COLO668 (cell line): ENCODE data around the gene WDR64.
"Not testable (repeated sequence)": the region's sequence is repeated elsewhere in the genome, so short reads cannot be mapped to it uniquely, and the experiment has no call there.

Experiments
- DNase-seq: peaks from one replicate; lab custom pipeline; 2025; ENCODE audit not compliant: unreplicated experiment; lab: John Stamatoyannopoulos, UW

The WDR64 gene

DNA sequence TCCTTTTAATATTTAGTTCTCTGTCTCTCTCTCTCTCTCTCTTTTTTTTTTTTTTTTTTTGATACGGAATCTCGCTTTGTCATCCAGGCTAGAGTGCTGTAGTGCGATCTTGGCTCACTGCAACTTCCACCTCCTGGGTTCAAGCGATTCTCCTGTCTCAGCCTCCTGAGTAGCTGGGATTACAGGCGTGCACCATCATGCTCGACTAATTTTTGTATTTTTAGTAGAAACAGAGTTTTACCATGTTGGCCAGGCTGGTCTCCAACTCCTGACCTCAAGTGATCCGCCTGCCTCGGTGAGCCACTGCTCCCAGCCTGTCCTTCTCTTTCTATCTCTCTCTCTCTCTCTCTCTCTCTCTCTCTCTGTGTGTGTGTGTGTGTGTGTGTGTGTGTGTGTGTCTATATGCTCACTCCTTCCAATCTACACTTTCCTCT, 83.4 kb downstream of the WDR64 start:
- DNase-seq: not testable (repeated sequence)

DNA sequence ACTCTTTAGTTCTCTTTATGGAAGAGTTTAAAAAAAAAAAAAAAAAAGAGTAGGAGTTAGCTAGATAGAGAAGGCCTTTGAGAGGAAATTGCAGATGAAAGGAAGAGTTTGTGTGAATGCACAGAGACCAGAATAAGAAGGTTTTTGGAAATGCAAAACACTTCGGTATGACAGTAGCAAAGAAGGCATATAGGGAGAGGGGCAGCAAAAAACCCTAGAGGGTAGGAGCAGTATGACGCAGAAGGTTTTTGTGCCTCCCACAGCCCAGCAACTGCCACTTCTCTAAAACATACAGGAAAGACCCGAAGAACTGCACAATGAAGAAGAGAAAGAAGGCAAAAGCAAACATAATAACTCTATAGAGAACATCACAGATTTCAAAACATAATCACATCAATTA, 84.3 kb downstream of the WDR64 start:
- no peak for DNase-seq

DNA sequence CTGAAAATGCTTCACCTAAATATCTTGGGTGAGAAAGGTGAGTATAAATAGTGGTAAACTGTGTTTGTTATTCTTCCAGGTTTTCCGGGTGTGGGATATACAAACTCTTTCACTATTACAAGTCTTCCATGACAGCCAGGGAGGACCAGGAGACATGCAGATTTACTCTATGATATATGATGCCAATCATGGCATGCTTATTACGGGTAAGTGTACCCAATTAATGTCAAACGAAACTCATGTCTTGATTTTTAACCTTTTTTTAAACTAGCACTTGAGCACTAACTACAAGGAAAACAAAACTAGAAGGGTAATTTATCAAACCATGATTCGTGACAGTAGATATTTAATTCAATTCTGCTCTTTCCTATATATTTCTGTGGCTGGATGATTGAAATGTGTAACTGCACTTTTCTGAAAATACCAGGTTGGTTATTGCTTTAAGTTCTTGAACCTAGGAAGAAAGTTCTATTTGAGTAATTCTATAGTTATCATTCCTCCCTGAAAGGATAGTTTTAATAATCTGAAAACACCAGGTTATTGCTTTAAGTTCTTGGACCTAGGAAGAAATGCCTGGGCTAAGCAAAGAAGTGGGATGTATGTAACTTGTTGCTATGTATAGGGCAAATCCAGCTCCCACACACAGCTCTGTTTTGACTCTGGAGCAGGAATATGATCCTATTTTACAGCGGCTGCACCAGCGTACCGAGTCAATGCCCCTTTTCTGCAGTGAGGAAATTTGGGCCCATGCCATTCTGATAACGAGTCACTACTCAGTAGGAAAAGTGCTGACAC, 86.4 kb downstream of the WDR64 start:
- DNase-seq: no peak

DNA sequence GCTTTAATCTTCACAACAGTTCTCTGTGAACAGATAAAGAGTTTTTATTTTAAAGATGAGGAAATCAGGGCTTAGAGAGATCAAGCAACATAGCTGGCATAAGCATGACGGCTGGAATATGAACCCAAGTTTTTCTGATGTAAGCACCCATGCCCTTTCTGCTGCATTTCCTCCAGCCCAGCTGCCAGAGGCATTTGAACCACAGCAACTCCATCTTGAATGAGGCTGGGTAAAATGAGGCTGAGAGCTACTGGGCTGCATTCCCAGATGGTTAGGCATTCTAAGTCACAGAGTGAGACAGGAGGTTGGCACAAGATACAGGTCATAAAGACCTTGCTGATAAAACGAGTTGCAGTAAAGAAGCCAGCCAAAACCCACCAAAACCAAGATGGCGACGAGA, 90.0 kb downstream of the WDR64 start:
- no peak for DNase-seq

DNA sequence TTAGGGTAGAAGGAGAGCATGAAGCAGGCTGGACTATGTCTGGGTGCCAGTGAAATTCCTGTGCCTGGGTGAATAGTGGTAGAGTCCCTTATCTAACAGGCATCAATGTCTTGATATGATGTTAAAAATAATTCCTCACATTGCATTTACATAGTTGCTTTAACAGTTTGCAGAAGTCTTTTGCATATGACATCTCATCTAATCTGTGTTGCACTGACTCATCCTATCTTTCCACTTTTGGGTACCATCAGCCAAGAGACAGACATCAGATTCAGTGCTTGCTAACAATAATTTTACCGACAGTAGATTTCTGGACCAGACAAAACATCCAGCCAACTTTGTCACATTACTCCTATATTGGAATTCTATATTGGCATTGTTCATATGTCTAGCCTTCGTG, 92.5 kb downstream of the WDR64 start:
- no peak for DNase-seq

DNA sequence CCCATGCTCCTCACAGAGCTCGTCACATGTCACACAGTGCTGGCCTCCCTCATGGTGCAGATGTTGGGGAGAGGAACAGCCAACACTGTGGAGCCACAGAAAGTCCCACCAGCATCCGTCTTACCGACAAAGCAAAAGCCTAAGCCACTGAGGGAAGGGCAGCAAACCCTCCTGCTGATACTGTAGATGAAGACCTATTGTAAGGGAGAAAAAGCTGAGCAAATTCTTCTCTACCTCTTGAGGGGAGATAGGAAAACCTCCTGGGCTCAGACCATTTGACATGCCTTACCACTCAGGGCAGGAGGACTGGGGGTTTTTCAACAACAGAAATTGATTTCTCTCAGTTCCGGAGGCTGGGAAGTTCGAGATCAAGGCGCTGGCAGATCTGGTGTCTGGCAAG, 95.9 kb downstream of the WDR64 start:
- no peak for DNase-seq

DNA sequence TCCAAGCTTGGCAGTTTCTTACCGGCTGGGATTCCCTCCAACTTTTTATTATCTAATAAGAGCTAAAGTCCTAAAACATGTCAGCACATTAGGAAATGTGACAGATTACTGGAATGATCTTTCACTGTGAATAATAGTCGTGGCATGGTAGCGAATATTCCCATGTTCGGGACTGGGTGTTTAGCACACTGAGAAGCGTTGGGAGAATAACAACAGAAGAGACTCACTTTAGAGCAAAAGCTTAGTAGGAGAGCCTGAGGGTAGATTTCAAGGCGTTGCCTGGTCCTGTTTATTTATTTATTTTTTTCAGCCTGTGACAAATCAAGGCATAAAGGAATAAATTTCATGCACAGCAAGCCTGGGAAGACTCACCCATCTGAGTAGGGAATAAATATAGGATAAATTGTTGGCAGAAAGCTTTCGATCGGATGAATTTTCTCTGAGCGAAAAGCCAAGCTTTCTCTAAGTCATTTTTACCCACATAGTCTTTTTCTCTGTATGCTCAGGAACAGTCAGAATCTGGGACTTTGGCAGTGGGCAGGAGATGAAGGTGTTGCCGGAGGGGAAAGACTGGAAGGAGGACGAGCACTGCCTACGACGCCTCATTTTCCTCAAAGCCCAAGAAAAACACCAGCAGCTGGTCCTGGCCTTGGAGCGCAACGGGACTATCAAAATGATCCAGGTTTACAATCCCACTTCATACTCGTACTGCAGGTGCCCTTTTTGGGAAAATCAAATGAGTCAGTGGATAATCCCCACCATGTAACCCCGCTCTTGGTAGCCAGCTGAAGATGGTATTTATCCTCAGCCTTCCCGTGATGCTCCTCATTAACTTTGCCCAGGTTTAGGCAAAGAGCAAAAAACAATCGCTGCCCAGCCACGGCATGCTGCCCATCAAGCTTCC, 97.2 kb downstream of the WDR64 start:
- DNase-seq: no peak

DNA sequence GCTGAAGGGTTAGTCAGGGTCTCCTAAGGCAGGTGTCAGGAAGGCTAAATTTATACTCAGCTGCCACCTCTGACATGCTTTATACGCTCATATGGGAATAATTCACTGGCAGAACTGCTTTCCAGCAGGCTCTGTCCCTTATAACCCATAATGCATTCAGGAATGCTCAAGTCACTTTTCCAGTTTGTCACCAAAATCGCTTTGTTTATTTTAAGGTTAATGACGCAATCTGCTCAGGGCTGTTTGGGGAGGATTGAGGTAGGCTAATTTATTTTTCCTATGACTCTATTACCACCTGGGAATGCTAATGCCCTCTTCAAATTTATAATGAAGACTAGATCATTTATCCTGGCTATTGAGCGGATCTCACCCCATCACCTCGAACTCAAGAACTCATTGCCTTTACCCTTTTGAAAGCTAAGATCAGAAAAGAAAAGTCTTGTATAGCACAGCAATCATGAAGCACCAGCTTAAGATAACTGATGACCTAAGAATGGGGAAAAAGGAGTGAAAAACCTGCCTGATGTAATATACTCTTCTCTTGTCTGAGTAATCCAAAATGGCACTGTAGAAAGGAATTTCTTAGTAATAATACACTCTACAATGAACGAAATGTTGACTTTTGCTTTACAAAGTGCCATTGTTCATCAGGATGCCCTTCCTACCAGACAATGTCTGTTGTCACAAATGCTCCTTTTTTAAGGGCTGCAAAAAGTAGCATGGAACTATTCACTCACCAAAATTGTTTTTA, 98.0 kb downstream of the WDR64 start:
- DNase-seq: no peak

DNA sequence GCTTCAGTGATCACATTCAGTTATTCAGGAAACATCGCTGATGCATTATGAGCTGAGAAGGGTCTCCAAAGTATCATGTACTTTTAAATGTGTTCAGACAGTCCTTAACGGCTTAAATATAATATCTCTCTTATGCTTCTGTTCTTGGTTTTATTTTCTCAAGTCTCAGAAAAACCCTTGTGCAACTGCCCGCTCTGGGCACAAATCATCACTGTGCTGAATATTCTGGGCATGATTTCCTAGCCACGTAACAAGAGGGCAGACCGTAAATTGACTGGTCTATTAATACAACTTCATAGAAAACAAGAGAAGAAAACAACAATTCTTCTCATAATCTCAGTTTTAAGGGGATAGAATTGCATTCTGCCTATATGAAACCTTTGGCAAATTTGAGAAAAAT, 99.4 kb downstream of the WDR64 start:
- DNase-seq: no peak

DNA sequence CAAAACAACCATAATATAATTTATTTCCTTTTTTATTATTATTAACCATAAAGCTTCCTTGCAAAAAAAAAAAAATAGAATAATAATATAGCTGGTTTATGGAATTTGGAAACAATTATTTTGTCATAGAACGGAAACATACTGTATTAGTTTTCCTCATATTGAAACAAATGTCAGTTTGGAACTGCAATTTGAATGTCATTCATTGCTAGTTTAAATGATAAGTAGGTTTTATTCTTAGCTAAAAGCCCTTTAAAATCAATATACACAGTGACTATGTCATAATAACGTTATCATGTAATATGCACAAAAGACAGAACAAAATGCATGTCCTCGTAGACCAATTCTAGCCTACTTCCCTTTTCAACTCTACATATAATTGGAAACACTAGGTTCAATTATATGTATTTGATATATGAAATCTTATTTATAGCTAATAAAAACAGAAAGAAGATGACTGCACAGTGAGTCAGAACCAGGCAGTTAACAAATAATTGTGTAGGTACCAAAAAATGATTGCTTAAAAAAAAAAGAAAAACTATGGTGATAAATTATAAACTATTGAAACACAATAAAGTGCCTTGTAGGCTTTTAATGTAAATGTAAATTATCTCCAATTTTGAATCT, 110.7 kb downstream of the WDR64 start:
- no peak for DNase-seq

DNA sequence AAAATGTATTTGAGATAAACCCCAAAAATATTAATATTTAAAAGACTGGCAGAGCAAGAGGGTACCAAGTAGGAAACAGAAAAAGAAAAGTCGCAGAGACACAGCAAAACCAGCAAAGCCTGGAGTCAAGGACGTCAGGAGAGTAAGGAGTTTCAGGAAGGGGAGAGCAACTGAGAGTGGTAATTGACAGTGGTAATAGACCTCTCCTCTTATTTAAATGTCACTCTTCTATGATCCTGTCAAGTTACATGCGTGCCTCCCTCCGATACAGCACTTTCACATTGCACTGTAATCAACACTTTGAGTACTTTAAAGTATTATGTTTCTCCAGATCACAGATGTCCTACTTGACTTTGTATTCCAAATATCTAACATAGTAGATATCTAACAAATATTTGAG, 113.3 kb downstream of the WDR64 start:
- DNase-seq: no peak

DNA sequence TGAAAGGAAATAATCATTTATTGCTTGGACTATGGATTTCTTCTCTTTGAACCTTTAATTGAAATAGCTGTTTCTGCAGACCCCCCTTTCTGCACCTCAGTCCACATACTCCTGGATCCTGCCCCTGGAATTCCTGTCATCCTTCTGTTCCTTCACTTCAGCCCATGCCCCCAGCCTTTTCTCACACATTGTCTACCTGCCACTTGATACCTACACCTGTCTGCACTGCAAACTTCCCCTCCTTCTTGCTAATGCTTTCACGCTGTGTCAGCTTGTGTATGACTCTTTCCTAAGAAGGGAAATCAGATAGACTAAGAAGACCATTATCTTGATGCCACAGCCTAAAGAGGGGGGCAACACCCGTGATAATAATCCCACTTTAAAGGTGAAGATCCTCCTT, 115.7 kb downstream of the WDR64 start:
- no peak for DNase-seq

DNA sequence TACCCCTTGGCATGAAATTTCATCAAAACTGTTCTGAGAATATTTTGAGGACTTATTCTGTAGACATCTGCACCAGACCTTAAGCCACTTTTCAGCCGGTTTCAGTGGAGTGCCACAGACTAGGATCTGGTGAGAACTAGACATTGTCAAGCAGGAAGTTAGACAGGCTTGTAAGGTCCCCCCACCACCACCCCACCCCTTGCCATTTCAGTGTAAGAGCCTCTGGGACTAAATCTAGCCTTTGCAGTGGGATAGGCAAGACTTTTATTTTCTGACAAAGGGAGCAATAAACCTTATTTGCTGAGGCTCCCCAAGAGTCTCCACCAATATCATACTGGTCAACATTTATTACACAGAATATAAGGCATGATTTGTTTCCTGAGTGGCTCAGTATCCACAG, 118.0 kb downstream of the WDR64 start:
- no peak for DNase-seq

DNA sequence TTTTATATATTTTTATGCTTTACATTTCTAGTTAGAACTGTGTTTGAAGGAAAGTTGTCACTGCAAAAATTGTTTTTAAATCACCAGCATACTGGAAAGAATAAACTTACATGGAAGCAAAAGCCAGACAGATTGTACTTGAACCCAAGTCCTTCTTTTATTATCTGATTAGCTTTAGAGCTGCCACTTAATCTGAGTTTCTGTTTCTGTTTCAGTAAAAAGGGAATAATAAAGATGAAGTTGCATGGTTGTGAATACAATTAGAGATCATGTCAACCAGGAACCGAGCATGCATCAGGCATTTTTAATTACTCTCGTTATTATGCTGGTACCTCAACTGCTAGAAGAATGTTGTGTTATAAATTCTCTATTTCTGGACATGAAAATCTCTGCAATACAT, 119.0 kb downstream of the WDR64 start:
- DNase-seq: no peak

DNA sequence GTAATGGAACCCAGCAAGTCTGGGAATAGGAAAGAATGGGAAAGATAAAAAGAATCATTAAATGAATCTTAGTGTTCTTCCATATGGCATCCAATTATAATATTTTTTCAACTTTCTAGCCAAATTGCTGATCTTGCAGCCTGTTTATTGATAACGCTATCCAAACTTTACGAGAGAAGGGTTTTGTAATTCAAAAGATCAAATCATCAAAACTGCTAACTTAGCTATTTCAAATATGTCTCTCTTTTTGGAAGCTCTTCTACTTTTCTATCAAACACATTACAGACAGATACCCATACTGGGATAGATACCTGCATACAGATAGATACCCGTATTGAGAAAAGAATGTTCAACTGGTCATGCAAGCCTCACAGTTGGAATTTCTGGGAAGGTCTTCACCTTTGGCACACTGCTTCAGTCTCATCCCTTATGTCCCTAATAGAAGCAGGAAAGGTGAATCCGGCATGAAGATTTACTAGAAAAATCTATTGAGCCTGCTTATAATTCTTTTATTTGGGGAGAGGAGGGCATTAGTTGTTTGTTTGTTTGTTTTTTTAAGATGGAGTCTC, 120.9 kb downstream of the WDR64 start:
- DNase-seq: no peak

DNA sequence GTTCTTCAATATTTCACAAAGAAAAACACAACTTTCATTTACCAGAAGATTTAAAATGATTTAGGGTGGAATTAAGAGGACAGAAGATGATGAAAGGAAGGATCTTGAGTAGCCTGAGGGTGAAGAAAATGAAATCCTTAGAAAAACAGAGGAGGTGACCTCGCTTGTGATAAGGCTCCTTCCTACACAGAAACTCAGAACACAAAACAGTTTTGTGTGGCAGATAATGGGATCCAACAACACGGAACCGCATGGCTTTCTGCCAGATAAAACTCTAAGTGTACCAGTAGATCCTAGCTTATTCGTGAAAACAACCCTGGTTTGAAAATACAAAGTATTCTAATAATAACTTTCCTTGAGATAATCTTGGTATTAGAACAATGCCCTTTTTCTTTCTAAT, 121.9 kb downstream of the WDR64 start:
- no peak for DNase-seq

DNA sequence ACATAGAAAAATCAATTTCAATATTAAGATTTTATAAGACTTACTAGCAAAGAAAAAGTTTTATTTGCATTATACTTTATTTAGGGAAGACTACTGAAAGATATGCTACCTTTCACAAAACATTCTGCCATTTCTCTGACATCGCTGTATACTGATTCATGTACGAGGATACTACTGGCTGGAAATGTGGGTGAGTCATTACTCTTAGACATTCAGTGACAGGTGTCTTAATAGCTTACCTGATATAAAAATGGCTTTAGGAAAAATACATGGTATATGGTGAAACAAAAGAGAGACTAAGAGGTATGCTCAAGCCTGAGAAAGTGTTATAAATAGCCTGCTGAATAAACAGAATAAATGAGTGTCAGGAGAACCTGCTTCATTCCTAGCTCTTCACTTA, 122.9 kb downstream of the WDR64 start:
- no peak for DNase-seq

DNA sequence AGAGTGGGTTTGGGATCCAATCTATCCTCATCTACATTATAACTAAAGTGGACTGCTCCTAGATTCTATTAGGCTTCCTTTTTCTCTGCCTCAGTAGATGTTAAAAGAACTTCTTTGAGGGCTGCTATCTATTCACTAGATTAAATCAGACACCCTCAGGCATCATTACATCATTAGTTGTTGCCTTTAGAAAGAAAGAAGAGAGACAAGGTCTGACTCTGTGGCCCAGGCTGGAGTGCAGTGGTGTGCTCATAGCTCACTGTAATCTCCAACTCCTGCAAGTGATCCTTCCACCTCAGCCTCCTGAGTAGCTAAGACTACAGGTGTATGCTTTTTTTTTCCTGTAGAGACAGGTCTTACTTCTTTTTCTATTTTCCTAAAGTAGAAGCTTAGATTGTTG, 124.8 kb downstream of the WDR64 start:
- no peak for DNase-seq

DNA sequence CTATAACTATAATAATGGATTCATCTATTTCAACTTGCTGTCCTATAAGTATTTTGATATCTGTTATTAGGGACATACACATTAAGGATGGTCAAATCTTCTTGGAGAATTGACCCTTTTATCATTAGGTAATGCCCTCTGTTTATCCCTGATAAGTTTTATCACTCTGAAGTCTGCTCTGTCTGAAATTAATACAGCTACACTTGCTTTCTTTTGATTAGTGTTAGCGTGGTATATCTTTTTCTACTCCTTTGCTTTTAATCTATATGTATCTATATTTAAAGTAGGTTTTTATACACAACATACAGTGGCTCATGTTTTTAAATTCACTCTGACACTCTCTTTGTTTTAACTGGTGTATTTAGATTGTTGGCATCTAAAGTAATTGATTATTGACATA, 126.0 kb downstream of the WDR64 start:
- DNase-seq: no peak

DNA sequence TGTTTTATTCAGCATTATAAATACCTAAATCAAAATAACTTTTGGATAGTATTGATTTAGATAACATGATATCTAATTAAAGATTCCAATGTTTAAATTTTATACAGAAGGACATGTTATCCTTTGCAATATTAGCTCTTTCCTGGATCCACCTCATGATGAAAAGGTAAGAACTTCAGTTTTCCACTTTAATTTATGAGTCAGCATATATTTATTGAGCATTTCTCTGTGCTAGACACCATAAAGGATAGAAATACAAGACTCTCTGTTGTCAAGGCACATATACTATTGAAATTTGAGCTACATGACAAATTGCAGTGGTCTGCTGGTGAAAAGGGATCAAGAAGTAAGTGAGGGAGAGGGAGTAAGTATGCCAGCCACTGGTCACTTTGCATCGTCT, 127.8 kb downstream of the WDR64 start:
- DNase-seq: no peak

DNA sequence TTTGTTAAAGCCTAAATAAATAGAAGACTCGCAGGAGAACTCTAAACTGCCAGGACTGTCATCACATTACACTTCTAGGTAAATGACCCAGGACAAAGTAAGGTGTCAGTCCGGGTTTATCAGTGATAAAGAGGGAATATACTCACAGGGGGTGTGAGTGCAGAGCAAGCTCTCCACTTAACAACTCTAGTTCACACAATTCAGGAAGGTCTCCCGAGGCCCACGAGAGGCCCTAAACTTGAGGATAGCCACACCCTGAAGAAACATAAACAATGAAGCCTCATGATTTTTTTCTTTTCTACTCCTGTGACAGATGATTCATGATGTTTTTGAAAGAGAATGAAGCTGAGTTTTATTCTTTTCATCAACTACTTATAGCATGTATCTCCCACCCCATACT, 130.3 kb downstream of the WDR64 start:
- DNase-seq: no peak
